Eye (tissue), 1 donor: ENCODE measurements around the gene INHA.

Experiments
- DNase-seq: peaks from one replicate; pipeline ENCODE4 v3.0.0-alpha.2; 2015

Gene INHA

DNA sequence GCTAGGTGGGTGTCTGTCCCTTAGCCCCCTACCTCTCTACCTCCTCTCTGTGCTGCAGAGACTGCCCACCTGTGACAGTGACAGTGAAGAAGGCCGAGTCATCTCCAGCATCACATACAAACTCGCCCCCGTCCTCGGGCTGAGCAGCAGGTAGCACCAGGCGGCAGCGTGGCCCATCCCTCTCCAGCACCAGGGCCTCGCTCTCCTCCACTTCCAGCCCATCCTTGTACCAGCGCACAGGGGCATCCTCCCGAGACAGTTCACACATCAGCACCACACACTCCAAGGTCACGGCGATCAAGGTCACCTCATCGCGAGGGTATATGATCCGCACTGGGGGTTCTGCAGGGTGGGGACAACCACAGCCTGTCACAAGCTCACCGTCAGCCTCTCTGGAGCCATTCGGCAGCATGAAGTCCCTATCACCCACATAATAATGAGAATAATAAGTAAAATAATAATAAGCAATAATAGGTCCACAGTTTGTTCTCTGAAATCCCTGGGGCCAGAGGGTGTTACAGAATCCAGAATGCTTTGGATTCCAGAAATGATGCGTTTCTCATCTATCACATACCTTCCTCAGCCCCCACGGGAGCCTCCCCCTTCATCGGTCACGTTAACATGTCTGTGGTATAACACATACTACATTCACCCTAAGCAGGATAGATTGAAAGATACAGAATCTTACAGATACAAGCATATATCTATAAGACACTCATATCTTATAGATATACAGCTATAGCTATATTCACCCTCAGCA, 12.8 kb upstream of the INHA start:
- DNase-seq, result no peak

DNA sequence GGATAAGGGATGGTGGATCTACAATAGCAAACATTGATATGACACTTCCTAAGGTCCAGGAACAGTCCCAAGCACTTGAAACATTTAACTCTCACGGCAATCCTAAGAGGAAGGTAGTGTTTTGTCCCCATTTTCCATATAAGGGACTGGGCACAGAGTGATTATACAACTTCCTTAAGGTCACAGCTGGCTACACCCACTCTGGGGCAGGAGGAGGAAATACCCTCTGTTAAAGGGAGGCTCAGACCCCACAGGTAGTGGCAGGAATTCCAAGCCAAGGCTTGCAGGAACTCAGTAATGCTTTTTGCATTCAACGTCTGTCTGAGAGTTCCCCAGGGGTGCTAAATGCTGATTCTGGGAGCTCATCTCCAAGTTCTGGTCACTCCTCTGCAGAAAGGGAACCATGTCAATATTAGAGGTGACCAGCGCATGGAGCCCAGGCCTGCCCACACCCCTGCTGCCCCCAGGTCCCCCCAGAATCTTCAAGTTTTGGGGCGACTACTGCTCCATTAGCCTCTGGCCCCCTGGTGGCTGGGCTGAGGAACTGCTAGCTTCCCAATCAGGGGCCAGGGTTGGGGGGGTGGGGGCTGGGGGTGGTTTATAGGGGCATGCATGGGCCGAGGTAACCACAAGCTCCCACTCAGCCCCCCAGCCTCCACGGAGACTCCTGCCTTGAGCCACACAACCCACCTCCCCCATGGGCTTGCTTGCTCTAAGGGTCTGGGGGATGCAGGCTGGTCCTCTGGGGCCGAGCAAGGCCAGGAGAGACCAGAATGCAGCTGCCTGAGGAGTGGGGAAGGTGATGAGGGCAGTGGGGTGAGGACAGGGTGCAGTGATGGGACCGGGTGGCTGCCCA, 11.8 kb upstream of the INHA start:
- DNase-seq, result no peak

- DNase-seq, result no peak
Measured at GRCh38 chr2:219560893-219561178, 11.3 kb upstream of the INHA start.

DNA sequence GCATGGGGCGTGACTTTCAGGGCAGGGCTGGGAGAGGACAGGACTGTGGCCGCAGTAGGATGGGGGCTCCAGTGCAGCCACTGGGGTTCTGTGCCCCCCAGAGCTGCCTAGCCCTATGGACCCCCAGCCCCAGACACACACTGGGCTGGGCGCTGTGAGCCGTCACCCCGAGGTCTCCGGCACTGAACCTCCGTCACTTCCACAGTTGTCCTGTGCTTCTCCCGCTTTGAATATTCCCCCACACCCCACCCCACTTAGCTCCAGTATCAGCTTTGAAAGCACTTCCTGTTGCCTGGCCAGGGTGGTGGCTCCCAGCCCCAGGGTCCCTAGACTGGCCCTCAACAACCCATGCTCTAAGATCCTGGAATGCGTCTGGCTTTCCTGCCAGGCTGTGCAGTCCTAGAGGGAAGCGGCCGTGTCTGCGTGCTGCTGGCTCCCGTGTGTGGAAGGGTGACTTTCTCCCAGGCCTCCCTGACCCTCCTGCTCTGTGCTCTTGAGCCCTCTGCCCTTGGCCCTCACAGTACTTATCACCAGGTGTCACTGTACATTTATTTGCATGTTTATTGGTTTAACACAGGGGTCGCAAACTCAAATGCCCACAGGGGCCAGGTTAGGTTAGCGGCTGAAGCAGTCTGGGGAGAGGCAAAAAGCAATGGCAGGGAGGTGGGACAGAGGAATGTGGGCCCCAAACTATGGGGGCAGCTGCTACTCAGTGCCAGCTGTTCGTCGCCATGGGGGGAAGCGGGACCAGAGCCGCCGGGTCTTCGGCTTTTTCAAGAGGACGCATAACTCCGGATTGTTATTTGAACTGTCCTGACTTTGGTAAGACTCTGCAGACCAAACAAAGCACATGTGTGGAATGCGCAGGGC, 10.7 kb upstream of the INHA start:
- no peak for DNase-seq

DNA sequence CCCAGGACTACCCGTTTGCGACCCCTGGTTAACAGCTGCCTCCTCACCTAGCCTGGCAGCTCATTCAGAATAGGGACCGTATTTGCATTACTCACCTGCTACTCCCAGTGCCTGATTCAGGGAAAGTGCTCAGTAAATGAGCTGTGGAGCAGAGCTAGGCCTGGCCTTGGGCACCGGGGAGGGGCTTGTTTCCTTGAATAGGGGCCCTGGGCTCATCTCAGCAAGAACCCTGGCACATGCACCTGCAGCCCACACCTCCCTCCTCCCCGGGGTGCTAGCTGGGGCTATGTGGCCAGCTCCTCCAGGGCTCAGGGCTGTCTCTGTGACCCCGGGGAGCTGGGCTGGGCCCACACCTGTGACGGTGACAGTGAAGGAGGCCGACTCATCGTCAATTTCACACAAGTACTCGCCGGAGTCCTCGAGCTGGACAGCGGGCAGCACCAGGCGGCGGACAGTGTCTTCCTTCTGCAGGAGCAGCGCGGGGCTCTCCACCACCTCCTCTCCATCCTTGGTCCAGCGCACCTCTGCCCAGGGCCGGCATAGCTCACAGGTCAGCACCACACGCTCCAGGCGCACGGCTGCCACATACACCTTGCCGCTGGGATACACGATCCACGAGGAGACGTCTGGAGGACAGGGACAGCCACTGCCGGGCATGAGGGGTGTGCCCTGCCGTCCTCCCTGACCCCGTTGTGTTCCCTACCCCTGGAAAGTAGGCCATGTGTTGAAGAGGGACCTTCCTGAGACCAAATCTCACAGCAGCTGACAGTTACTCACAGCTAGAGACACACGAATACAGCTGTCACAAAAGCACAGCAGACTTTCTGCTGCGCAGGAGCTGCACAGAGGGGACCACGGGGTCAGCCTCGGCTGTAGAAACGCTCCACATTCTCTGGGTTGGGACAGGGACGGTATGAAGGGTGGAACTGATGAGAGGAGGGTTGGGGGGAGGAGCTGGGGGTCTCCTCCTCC, 9.8 kb upstream of the INHA start:
- DNase-seq, result no peak

- no peak for DNase-seq
Measured at GRCh38 chr2:219563271-219563928, 8.7 kb upstream of the INHA start.

- no peak for DNase-seq
Measured at GRCh38 chr2:219565130-219566080, 6.7 kb upstream of the INHA start.

GRCh38 chr2:219566640-219567039, 5.5 kb upstream of the INHA start:
- DNase-seq, result no peak

GRCh38 chr2:219567131-219567530, 5.0 kb upstream of the INHA start:
- DNase-seq, result no peak

- no peak for DNase-seq
Measured at GRCh38 chr2:219567791-219568361, 4.2 kb upstream of the INHA start.

DNA sequence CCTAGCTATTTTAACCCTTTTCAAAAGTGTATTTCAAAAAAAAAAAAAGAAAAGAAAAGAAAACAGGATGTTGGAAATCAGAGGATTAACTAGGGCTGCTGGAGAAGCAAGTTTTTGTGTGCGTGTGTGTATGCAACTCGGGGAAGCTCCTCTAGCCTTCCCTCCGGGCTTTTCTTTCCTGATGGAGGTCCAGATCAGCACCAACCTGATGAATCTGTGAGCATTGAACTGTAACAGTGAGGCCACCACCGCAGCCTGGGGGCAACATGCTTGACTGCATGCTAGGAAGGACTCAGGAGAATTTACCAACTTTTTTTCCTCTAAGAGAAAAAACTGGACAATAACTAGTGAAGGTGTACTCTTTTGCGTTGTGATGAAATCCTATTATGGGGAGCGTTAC, 3.1 kb upstream of the INHA start:
- DNase-seq, result peak; percentile 35

DNA sequence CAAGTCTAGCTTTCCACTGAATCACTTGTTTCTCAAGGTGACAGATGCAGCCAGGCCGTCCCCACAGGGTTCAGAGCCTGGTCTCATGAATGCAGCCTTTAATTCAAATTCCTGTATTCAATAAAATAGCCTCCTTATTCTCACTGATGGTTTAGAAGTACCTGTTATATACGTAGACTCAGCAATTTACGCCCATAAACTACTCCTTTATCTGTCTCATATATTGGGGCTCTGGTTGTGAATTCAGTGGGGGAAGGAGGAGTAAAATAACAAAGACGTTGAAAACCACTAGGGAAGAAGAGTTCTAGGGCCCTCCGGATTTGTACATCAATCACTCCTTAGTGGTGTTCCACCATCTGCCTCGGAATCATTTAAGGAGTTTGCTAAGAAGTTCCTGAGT, 2.5 kb upstream of the INHA start:
- DNase-seq, result peak; percentile 27

- DNase-seq, result peak; percentile 75
Measured at GRCh38 chr2:219570194-219570923, 1.8 kb upstream of the INHA start.

DNA sequence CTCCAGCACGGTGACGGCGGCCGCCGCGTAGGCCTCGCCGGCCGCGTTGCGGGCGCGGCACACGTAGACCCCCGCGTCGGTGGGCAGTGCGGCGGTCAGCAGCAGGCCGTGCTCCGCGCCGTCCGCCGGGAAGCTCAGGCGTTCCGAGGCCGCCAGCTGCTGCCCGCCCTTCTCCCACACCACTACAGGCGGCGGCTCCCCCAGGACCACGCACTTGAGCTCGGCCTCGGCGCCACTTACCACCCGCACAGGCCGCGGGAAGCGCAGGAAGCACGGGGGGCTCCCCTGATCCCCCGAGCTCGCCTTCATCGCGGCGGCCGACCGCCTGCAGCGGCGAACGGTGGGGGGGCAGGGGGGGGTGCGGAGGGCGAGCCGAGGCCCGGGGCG, 1.2 kb upstream of the INHA start:
- peak; percentile 65 for DNase-seq

GRCh38 chr2:219571311-219572236, 536 bp upstream of the INHA start, which contains the start of gene OBSL1:
Gene OBSL1 (minus strand): TSS chr2:219571539. CDS start chr2:219571232, 307 bp downstream.
- peak; percentile 93 for DNase-seq

GRCh38 chr2:219573166-219573565, 1.1 kb downstream of the INHA start:
- DNase-seq, result no peak

- DNase-seq, result no peak
Measured at GRCh38 chr2:219574484-219575311, 2.6 kb downstream of the INHA start.
